GM18951 (cell line): ENCODE results near the gene SVOPL.

Source experiments
- POLR2A ChIP-seq: IDR thresholded peaks from 4 replicates; pipeline ENCODE4 v1.6.1; 2011; ENCODE audit warnings: mild to moderate bottlenecking; ENCODE audit not compliant: insufficient read length, insufficient read depth; ENCODE audit errors: extremely low read depth
- in situ Hi-C: fragments of 300-500 bp; cut with MboI; formaldehyde crosslinking; loops from one replicate; pipeline ENCODE4 v1.12.0; 2022; ENCODE audit warnings: low sequenced_read_pairs, mixed read lengths, inconsistent platforms; ENCODE audit not compliant: unreplicated experiment

The SVOPL gene

GRCh38 chr7:138625849-138626230 lies 75.3 kb downstream of the SVOPL start:
- in situ Hi-C loops: no loop called here
- TF ChIP-seq POLR2A: no peak

- TF ChIP-seq POLR2A: no peak
- in situ Hi-C loops: no loop called here
Observed at GRCh38 chr7:138625084-138625848, 75.9 kb downstream of the SVOPL start.

- in situ Hi-C loops: no loop called here
- no peak for TF ChIP-seq POLR2A
Observed at GRCh38 chr7:138622841-138623240, 78.3 kb downstream of the SVOPL start.

GRCh38 chr7:138618933-138619332 lies 82.2 kb downstream of the SVOPL start:
- no peak for TF ChIP-seq POLR2A
- in situ Hi-C loops: no loop called here

- TF ChIP-seq POLR2A: no peak
- in situ Hi-C loops: no loop called here
Observed at GRCh38 chr7:138618506-138618905, 82.7 kb downstream of the SVOPL start.

- in situ Hi-C loops: no loop called here
- TF ChIP-seq POLR2A: no peak
Observed at GRCh38 chr7:138616085-138616484, 85.1 kb downstream of the SVOPL start.

GRCh38 chr7:138613630-138614029 lies 87.5 kb downstream of the SVOPL start:
- TF ChIP-seq POLR2A: no peak
- in situ Hi-C loops: no loop called here

GRCh38 chr7:138610671-138611170 lies 90.4 kb downstream of the SVOPL start:
- no peak for TF ChIP-seq POLR2A
- in situ Hi-C loops: no loop called here

- in situ Hi-C loops: no loop called here
- TF ChIP-seq POLR2A: no peak
Observed at GRCh38 chr7:138608275-138608674, 92.9 kb downstream of the SVOPL start.

GRCh38 chr7:138607216-138608126 lies 93.7 kb downstream of the SVOPL start:
- in situ Hi-C loops: no loop called here
- no peak for TF ChIP-seq POLR2A

GRCh38 chr7:138606236-138606635 lies 94.9 kb downstream of the SVOPL start:
- TF ChIP-seq POLR2A: no peak
- in situ Hi-C loops: no loop called here

GRCh38 chr7:138603549-138604318 lies 97.4 kb downstream of the SVOPL start:
- TF ChIP-seq POLR2A: no peak
- in situ Hi-C loops: no loop called here

GRCh38 chr7:138602451-138602850 lies 98.7 kb downstream of the SVOPL start:
- no peak for TF ChIP-seq POLR2A
- in situ Hi-C loops: no loop called here

- TF ChIP-seq POLR2A: no peak
- in situ Hi-C loops: no loop called here
Observed at GRCh38 chr7:138595454-138595853, 105.7 kb downstream of the SVOPL start.
